ENCODE measurements around the gene MGAT5B. TPM values are rescaled to one million over a fixed set of nuclear protein-coding genes. Genes with fewer than 3 reads are reported as not detected.

Gene MGAT5B
- total RNA-seq, 4 donors from 2014 or later, result 0.19 to 0.47 TPM; not detected in 2

GRCh38 chr17:76981545-76982295 is 113.5 kb downstream of the MGAT5B start:
- intact Hi-C loops (cut with DNase I; ENCODE audit: low total_unique reads), result no loop called here
- no peak for DNase-seq (ENCODE audit: low spot score in 2 of 2)
- no peak overlapping the region for H3K4me3 ChIP-seq (ENCODE audit: low read depth, poor library complexity, severe bottlenecking)
- TF ChIP-seq CTCF (IDR thresholded peaks at IDR 0.05), result no peak
- TF ChIP-seq POLR2A (IDR thresholded peaks at IDR 0.05), result no peak
- 79 to 82% methylated on average over 15 of the region's 15 CpGs for WGBS, 2 donors

GRCh38 chr17:76982408-76983074 is 114.3 kb downstream of the MGAT5B start:
- no peak overlapping the region for H3K4me3 ChIP-seq (ENCODE audit: low read depth, poor library complexity, severe bottlenecking)
- TF ChIP-seq POLR2A (IDR thresholded peaks at IDR 0.05), result no peak
- no peak for TF ChIP-seq CTCF (IDR thresholded peaks at IDR 0.05)
- intact Hi-C loops (cut with DNase I; ENCODE audit: low total_unique reads), result no loop called here
- no peak for DNase-seq (ENCODE audit: low spot score in 2 of 2)
- 66 to 69% methylated on average over 10 of the region's 10 CpGs for WGBS, 2 donors

GRCh38 chr17:76983075-76983775 is 115.0 kb downstream of the MGAT5B start:
- no peak overlapping the region for H3K4me3 ChIP-seq (ENCODE audit: low read depth, poor library complexity, severe bottlenecking)
- TF ChIP-seq CTCF (IDR thresholded peaks at IDR 0.05), result no peak
- TF ChIP-seq POLR2A (IDR thresholded peaks at IDR 0.05), result no peak
- 44 to 47% methylated on average over 17 of the region's 17 CpGs for WGBS, 2 donors
- intact Hi-C loops (cut with DNase I; ENCODE audit: low total_unique reads), result no loop called here
- DNase-seq (ENCODE audit: low spot score in 2 of 2), result no peak

GRCh38 chr17:76986365-76986764 is 118.2 kb downstream of the MGAT5B start:
- TF ChIP-seq POLR2A (IDR thresholded peaks at IDR 0.05) (no peak), CTCF (IDR thresholded peaks at IDR 0.05) (no peak)
- intact Hi-C loops (cut with DNase I; ENCODE audit: low total_unique reads), result no loop called here
- H3K4me3 ChIP-seq (ENCODE audit: low read depth, poor library complexity, severe bottlenecking), result no peak overlapping the region
- DNase-seq (ENCODE audit: low spot score in 2 of 2), result no peak
- 66 to 74% methylated on average over 4 to 6 of the region's 8 CpGs for WGBS, 2 donors

GRCh38 chr17:76987486-76988093 is 119.4 kb downstream of the MGAT5B start:
- WGBS, 2 donors, result 83 to 86% methylated on average over 14 to 15 of the region's 15 CpGs
- intact Hi-C loops (cut with DNase I; ENCODE audit: low total_unique reads), result no loop called here

More at GRCh38 chr17:76987486-76988093, 119.4 kb downstream of the MGAT5B start:
- no peak overlapping the region for H3K4me3 ChIP-seq (ENCODE audit: low read depth, poor library complexity, severe bottlenecking)
- TF ChIP-seq POLR2A (IDR thresholded peaks at IDR 0.05) (no peak), CTCF (IDR thresholded peaks at IDR 0.05) (no peak)
- no peak for DNase-seq (ENCODE audit: low spot score in 2 of 2)

All from lower leg skin (tissue), 4 donors.